Panc1 (cell line): ENCODE results near the gene MARCHF9. TPM values are rescaled to one million over a fixed set of nuclear protein-coding genes. Genes with fewer than 3 reads are reported as not detected.

ENCODE experiments used
- ATAC-seq: fragments of 200-7000 bp; cut with Tn5 transposase; 2 replicates; pipeline ENCODE4 v1.9.1; 2020; ENCODE audit warnings: mild to moderate bottlenecking, moderate library complexity
- BruUV-seq: library from RNA; stranded (reverse); fragments of 400-500 nt; replicated peaks from 2 replicates; lab custom pipeline; 2021; lab: Mats Ljungman, UMichigan
- CTCF ChIA-PET: fragments of 300-600 bp; sonication (Branson Sonifier 250); formaldehyde crosslinking; loops from one replicate; lab custom pipeline; 2022; ENCODE audit warnings: antibody characterized with exemption; lab: Charles Lee
- POLR2A ChIA-PET: fragments of 300-600 bp; sonication (Branson Sonifier 250); formaldehyde crosslinking; loops from one replicate; lab custom pipeline; 2022; ENCODE audit warnings: antibody characterized with exemption; lab: Charles Lee
- DNase-seq: peaks from one replicate; pipeline ENCODE4 v3.0.0-alpha.2; 2010; ENCODE audit warnings: low read depth, low spot score
- H3K27ac ChIP-seq: 2 replicates; pipeline ENCODE4 v1.5.1; 2011; ENCODE audit warnings: mild to moderate bottlenecking, low read length, inconsistent platforms
- H3K27me3 ChIP-seq: fragments of 200-500 bp; sonication (Bioruptor generic); 2 replicates; pipeline ENCODE4 v1.6.0; 2014; ENCODE audit warnings: low read length, inconsistent platforms; ENCODE audit not compliant: control insufficient read depth, insufficient read depth
- H3K36me3 ChIP-seq: fragments of 200-500 bp; sonication (Bioruptor generic); 2 replicates; pipeline ENCODE4 v1.5.1; 2014; ENCODE audit warnings: inconsistent platforms, mild to moderate bottlenecking, low read length, moderate library complexity; ENCODE audit not compliant: control insufficient read depth, insufficient read depth
- H3K4me1 ChIP-seq: 2 replicates; pipeline ENCODE4 v1.5.1; 2011; ENCODE audit warnings: inconsistent platforms, mild to moderate bottlenecking, low read length, moderate library complexity; ENCODE audit not compliant: control insufficient read depth, insufficient read depth
- H3K4me3 ChIP-seq, 2 experiments: 2 replicates each; pipeline ENCODE4 v1.5.1; 2011 to 2012; ENCODE audit warnings: low read depth in 2 of 2, low read length in 2 of 2, mild to moderate bottlenecking in 2 of 2, inconsistent platforms in 1 of 2, moderate library complexity in 1 of 2
- H3K9me3 ChIP-seq: fragments of 200-500 bp; sonication (Bioruptor generic); 2 replicates; pipeline ENCODE4 v1.5.1; 2014; ENCODE audit warnings: low read depth, mild to moderate bottlenecking, inconsistent platforms, low read length, moderate library complexity; ENCODE audit not compliant: control insufficient read depth, insufficient read depth
- POLR2AphosphoS5 ChIP-seq: IDR thresholded peaks from 2 replicates; pipeline ENCODE4 v1.6.1; 2012; ENCODE audit warnings: mild to moderate bottlenecking, low read depth, low read length, moderate library complexity
- SIN3A ChIP-seq: IDR thresholded peaks from 2 replicates; pipeline ENCODE4 v1.6.1; 2012; ENCODE audit warnings: low read depth, mild to moderate bottlenecking, low read length, moderate library complexity, borderline replicate concordance; ENCODE audit not compliant: insufficient read depth
- in situ Hi-C: cut with HindIII; loops from 2 replicates; pipeline ENCODE4 v1.10.0; 2016; ENCODE audit warnings: low sequenced_read_pairs, low pct_unique_long_range_greater_than_20kb
- intact Hi-C: fragments of 100-400 bp; cut with micrococcal nuclease; formaldehyde crosslinking; loops from one replicate; pipeline ENCODE4 v1.10.0; 2022; ENCODE audit not compliant: unreplicated experiment
- total RNA-seq: library from RNA; stranded (reverse); gene quantifications from one replicate; pipeline ENCODE4 v1.2.1, GENCODE V29; 2021; ENCODE audit not compliant: unreplicated experiment
- TF ChIP-seq, protein P1 (sequence below), 2 experiments: IDR thresholded peaks; 2 replicates each; pipeline ENCODE4 v1.6.1; 2011 to 2012; ENCODE audit warnings: low read depth in 2 of 2, control low read depth in 1 of 2, low read length in 1 of 2, mild to moderate bottlenecking in 1 of 2, moderate library complexity in 1 of 2; ENCODE audit not compliant: insufficient read depth in 1 of 2

Gene MARCHF9
- total RNA-seq, 1 experiment from 2014 or later: 2.3 TPM

DNA sequence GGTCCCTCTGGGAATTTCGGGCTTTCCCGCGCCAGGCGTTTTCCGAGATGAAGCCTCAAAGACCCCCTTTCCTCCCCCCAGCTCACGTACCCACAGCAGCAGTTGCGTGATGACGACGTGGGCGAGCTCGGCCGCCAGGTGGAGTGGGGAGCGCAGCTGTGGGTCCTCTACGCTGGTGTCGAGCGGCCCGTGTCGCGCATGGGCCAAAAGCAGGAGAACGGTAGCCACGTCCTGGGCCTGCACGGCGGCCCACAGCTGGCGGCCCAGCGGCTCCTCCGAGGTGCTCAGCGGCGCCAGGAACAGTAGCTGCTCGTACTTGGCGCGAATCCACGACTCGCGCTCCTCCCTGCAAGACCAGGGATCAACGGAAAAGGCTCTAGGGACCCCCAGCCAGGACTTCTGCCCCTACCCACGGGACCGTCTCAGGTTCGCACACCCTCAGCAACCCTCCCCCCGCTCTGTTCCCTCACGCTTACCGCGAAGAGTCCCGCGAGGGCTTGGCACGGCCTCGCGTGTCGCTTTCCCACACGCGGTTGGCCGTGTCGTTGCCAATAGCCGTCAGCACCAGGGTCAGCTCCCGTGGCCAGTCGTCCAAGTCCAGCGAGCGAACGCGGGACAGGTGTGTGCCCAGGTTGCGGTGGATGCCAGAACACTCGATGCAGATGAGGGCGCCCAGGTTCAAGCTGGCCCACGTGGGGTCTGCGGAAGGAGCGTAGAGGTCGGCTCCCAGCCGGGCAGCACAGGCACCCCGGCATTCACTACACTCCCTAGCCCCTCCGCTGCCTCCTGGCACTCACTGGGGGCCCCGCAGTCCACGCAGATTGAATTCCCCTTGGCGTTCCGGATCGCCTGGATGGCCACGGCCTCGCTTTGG is 27.8 kb upstream of the MARCHF9 start:
- ATAC-seq: peak; percentile 39
- DNase-seq: no peak
- TF ChIP-seq, protein P1, sequence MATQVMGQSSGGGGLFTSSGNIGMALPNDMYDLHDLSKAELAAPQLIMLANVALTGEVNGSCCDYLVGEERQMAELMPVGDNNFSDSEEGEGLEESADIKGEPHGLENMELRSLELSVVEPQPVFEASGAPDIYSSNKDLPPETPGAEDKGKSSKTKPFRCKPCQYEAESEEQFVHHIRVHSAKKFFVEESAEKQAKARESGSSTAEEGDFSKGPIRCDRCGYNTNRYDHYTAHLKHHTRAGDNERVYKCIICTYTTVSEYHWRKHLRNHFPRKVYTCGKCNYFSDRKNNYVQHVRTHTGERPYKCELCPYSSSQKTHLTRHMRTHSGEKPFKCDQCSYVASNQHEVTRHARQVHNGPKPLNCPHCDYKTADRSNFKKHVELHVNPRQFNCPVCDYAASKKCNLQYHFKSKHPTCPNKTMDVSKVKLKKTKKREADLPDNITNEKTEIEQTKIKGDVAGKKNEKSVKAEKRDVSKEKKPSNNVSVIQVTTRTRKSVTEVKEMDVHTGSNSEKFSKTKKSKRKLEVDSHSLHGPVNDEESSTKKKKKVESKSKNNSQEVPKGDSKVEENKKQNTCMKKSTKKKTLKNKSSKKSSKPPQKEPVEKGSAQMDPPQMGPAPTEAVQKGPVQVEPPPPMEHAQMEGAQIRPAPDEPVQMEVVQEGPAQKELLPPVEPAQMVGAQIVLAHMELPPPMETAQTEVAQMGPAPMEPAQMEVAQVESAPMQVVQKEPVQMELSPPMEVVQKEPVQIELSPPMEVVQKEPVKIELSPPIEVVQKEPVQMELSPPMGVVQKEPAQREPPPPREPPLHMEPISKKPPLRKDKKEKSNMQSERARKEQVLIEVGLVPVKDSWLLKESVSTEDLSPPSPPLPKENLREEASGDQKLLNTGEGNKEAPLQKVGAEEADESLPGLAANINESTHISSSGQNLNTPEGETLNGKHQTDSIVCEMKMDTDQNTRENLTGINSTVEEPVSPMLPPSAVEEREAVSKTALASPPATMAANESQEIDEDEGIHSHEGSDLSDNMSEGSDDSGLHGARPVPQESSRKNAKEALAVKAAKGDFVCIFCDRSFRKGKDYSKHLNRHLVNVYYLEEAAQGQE (IDR thresholded peaks at IDR 0.05; ENCODE audit: insufficient read depth in 1 of 2, low read depth in 2 of 2, low read length in 1 of 2): peak; percentile 75 to 92
- TF ChIP-seq POLR2AphosphoS5: no peak
- Histone ChIP-seq H3K4me3 (peak overlapping the region; percentile 93), H3K9me3 (no peaks in the 10 kb centered on the region), H3K27me3 (no peaks in the 10 kb centered on the region), H3K4me1 (peaks cover 4% of the 10 kb centered on the region; the same call in 1 of the 2 replicates), H3K27ac (peak overlapping the region; percentile 79), H3K36me3 (no peaks in the 10 kb centered on the region)
- BruUV-seq: no TSS peak
- CTCF ChIA-PET: interaction anchor here (0.9 to 2.0 kb wide), 4 partner anchors 8 to 101 kb away, joined by 4 to 12 read pairs (median 8); no protein-coding TSS in a partner anchor
- POLR2A ChIA-PET: no interaction called here
- intact Hi-C loops (no loop called here), in situ Hi-C loops (no loop called here)

DNA sequence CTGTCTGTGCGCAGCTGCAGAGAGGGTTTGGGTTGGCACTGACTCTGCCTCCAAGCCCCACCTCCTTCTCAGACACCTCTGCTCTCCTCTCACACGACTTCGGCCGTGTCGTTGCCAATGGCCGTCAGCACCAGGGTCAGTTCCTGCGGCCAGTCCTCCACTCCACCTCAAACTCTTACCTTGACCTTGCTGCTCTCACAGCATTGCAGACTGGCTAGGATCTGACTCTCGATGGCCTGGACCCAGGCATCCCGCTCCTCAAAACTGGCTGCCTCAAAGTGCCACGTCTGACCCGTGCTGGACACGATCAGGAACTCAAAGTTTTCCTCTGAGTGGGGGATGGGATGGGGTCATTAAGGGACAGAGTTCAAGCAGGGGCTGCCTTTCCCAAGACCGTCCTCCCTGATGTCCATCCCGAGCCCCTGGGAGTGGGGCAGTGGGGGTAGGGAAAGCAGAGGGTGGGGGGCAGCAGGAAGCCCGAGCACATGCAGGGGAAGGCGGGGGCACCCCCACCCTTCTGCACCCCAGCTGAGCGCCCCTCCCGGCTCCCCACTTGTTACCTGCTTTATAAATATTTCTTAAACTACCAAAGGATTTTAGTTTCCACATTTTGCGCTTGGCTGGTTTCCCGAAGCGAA is 27.0 kb upstream of the MARCHF9 start:
- no peak for DNase-seq
- intact Hi-C loops (no loop called here), in situ Hi-C loops (no loop called here)
- Histone ChIP-seq H3K4me3 (no peak overlapping the region), H3K36me3 (no peaks in the 10 kb centered on the region), H3K27ac (no peak overlapping the region), H3K9me3 (no peaks in the 10 kb centered on the region), H3K27me3 (no peaks in the 10 kb centered on the region), H3K4me1 (peaks cover 4% of the 10 kb centered on the region; the same call in 1 of the 2 replicates)
- CTCF ChIA-PET: no interaction called here
- TF ChIP-seq SIN3A: no peak
- TF ChIP-seq, protein P1 (IDR thresholded peaks at IDR 0.05; ENCODE audit: insufficient read depth in 1 of 2, low read depth in 2 of 2, low read length in 1 of 2): peak; percentile 69 to 85
- no peak for ATAC-seq
- TSS peak; percentile 76 for BruUV-seq
- POLR2A ChIA-PET: no interaction called here
